ENCODE results near the gene TRAPPC2L.

Gene TRAPPC2L, protein sequence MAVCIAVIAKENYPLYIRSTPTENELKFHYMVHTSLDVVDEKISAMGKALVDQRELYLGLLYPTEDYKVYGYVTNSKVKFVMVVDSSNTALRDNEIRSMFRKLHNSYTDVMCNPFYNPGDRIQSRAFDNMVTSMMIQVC

DNA sequence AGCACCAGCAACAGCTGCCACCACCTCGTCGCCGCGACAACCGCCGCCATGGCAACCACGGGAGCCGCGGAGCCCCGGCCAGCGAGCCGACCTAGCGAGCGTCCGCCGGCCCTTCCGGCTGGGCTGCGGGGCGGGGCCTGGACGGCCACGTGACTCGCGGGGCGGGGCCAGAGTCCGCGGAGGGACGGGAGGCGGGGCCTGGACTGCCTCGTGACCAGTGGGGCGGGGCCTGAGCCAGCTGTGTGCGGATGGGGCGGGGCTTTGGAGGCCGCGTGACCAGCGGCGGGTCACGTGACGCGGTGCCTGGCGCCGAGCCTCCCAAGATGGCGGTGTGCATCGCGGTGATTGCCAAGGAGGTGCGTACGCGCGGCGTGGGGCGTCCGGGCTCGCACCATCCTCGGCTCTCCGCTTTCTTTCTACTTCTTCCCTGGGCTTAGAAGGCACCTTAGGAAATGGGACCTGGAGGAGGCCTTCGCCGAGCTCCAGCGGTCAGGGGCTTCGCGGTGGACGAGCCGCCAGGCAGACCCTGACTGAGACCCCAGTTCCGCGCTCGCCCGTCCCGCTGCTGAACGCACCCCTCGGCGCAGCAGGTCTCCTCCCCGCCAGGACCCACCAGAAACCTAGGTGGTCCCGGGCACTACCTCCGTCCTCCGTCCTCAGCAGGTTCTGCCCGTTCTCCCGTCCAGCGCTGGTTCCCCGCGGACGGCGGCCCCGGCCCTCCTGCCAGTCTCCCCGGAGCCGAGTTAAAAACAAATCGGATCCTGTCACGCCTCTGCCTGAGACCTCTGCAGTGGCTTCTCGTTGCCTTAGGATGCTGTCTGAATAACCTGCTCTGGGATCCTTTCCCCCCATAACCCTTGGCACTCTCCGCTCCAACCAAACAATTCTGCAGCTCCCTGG, at the start of gene TRAPPC2L, which contains the start of gene GALNS:
TRAPPC2L (plus strand) TSS at position 300 of the 900 bp plus-strand sequence; CDS start at position 324, 24 bp downstream.
GALNS (minus strand) TSS at position 120 of the 900 bp plus-strand sequence; CDS start at position 50, 70 bp downstream.
- H3K36me3 ChIP-seq (ENCODE audit: insufficient read depth, low read length), result peaks cover 10% of the 10 kb centered on the region; the same call in 1 of the 2 replicates
- H3K4me1 ChIP-seq (ENCODE audit: insufficient read depth, low read length), result peaks cover 4% of the 10 kb centered on the region
- H3K9ac ChIP-seq (ENCODE audit: low read depth, low read length), result peak within 1 kb of the TSS; percentile 60
- no peaks in the 10 kb centered on the region for H3K9me3 ChIP-seq (ENCODE audit: control insufficient read depth, insufficient read depth, low read length)

DNA sequence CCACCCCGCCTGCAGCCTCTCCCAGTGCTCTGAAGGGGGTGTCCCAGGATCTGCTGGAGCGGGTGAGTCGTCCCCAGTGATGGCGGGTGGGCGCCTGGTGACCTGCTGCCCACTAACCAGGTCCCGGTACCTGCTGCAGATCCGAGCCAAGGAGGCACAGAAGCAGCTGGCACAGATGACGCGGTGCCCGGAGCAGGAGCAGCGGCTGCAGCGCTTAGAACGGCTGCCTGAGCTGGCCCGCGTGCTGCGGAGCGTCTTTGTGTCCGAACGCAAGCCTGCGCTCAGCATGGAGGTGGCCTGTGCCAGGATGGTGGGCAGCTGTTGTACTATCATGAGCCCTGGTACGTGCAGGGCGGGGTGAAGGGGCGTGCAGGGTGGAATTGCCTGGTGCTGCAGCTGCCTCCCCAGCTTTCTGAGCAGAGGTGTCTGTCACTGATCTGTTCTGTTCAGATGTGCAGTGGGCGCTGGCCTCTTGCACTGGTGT, 49.7 kb upstream of the TRAPPC2L start:
- Histone ChIP-seq H3K9ac (ENCODE audit: low read depth, low read length) (no peak overlapping the region), H3K36me3 (ENCODE audit: insufficient read depth, low read length) (peaks cover 7% of the 10 kb centered on the region), H3K4me1 (ENCODE audit: insufficient read depth, low read length) (peaks cover 7% of the 10 kb centered on the region; the same call in 1 of the 2 replicates), H3K9me3 (ENCODE audit: control insufficient read depth, insufficient read depth, low read length) (no peaks in the 10 kb centered on the region)

DNA sequence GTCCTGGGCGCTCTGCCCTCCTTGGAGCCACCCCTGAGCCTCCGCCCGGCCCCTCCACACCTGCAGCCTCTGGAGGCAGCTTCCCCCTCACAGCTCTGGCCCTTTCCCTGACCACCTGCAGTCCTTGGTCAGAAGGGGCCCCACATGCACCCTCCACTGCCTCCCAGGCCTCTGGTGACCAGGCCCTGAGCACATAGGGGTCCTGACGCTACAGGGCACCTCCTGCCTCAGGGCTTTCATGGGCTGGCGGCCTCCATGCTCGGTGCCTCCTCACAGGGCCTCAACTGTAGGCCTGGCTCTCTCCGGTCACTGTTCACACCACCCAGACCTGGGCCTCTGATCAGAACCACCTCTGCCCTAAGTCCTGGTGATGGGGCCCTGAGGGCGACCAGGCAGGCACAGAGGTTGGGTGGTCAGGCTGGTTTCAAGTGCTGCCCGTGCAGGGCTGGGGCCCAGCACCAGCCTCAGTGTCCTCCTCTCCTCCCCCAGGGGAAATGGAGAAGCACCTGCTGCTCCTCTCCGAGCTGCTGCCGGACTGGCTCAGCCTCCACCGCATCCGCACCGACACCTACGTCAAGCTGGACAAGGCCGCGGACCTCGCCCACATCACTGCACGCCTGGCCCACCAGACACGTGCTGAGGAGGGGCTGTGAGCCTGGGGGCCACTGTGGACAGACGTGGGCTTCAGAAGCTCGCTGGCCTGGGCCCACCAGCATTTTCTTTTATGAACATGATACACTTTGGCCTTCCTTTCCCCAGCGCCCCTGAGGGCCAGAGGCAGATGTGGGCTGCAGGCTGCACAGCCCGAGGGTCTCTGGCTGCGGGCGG, 49.1 kb upstream of the TRAPPC2L start:
- peaks cover 7% of the 10 kb centered on the region; the same call in 1 of the 2 replicates for H3K4me1 ChIP-seq (ENCODE audit: insufficient read depth, low read length)
- no peak overlapping the region for H3K9ac ChIP-seq (ENCODE audit: low read depth, low read length)
- H3K36me3 ChIP-seq (ENCODE audit: insufficient read depth, low read length), result peaks cover 7% of the 10 kb centered on the region
- H3K9me3 ChIP-seq (ENCODE audit: control insufficient read depth, insufficient read depth, low read length), result no peaks in the 10 kb centered on the region

DNA sequence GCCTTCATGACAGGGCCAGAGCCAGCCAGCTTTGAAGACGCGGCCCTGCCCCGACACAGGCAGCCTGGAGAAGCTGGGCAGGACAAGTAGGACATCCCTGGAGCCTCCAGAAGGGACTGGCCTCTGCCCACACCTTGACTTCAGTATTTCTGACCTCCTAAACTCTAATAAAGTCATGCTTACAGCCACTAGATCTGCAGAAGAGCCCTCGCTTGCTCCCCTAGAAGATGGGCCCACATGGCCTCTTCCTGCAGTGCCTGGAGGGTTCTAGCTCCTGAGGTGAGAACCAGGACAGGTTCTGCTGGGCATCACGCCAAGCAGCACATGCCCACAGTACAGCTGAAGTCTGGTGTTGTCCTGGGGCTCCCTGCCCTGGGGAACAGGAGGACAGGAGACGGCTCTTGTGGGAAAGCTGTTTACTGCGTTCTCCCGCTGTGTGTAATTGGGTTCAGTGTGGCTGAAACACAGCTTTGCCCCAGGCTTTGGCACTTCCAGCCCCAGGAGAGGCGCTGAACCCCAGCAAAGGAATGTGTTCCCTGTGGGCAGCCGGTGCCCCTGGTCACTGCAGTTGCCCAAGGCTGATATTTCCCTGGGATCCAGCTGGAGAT, 47.8 kb upstream of the TRAPPC2L start:
- Histone ChIP-seq H3K9ac (ENCODE audit: low read depth, low read length) (no peak overlapping the region), H3K4me1 (ENCODE audit: insufficient read depth, low read length) (peaks cover 7% of the 10 kb centered on the region; the same call in 1 of the 2 replicates)

DNA sequence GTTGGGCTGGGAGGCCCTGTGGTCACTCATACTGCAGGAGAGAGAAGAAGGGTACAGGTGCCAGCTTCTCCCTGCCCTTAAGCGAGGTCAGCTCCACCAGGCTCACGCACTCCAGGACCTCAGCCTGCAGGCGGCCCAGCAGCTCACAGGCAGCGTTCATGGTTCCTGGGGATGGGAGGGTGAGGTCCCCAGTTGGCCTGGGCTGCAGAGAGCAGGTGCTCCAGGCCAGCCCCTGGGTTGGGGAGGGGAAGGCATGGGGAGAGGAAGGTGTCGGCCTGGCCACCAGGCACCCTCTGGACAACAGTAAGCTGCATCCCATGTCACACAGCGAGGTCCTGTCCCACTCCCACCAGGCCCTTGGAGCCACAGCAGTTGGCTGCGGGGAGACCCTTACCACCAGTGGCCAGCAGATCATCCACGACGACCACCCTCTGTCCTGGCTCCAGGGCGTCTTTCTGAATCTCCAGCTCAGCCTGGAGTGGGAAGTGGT, 47.2 kb upstream of the TRAPPC2L start:
- Histone ChIP-seq H3K36me3 (ENCODE audit: insufficient read depth, low read length) (peaks cover 7% of the 10 kb centered on the region), H3K9ac (ENCODE audit: low read depth, low read length) (no peak overlapping the region), H3K4me1 (ENCODE audit: insufficient read depth, low read length) (peaks cover 7% of the 10 kb centered on the region; the same call in 1 of the 2 replicates), H3K9me3 (ENCODE audit: control insufficient read depth, insufficient read depth, low read length) (no peaks in the 10 kb centered on the region)

More for the DNA sequence above, 47.8 kb upstream of the TRAPPC2L start:
- Histone ChIP-seq H3K36me3 (ENCODE audit: insufficient read depth, low read length) (peaks cover 7% of the 10 kb centered on the region), H3K9me3 (ENCODE audit: control insufficient read depth, insufficient read depth, low read length) (no peaks in the 10 kb centered on the region)

DNA sequence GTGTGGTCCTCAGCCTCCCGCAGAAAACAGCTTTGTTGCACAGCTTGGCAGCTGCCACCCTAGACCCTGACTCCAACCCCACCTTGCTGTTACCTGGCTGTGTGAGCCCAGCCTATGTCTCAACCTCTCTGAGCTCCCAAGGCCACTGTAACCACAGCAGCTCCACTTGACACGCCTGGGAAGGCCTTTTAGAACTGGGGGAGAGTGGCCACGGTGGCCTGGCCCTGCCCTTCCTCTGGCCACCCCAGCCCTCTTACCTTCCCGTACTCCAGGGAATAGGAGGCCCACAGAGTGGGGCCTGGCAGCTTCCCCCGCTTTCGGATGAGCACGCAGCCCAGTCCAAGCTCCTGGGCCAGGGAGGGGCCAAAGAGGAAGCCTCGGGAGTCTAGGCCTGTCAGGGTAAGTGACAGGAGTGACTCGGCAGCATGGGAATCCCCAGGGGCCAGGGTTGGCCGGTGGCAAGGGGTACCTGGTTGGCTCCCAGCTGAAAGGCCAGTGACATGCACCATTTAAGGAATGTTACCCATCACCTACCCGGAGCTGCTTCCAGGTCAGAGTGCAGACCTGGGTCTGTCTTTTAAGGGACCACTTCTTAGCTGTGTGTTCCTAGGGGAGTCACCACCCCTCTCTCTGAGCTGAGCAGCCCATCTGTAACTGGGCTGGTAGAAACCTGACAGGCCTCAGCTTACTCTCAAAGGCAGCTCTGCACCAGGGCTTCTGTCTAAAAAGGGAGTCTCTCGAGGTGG, 46.6 kb upstream of the TRAPPC2L start:
- Histone ChIP-seq H3K9ac (ENCODE audit: low read depth, low read length) (peak overlapping the region; percentile 86; the same call in 1 of the 2 replicates), H3K4me1 (ENCODE audit: insufficient read depth, low read length) (0 out of 2 replicates have a peak, but pooled peaks cover 7% of the 10 kb centered on the region), H3K36me3 (ENCODE audit: insufficient read depth, low read length) (peaks cover 7% of the 10 kb centered on the region), H3K9me3 (ENCODE audit: control insufficient read depth, insufficient read depth, low read length) (no peaks in the 10 kb centered on the region)

DNA sequence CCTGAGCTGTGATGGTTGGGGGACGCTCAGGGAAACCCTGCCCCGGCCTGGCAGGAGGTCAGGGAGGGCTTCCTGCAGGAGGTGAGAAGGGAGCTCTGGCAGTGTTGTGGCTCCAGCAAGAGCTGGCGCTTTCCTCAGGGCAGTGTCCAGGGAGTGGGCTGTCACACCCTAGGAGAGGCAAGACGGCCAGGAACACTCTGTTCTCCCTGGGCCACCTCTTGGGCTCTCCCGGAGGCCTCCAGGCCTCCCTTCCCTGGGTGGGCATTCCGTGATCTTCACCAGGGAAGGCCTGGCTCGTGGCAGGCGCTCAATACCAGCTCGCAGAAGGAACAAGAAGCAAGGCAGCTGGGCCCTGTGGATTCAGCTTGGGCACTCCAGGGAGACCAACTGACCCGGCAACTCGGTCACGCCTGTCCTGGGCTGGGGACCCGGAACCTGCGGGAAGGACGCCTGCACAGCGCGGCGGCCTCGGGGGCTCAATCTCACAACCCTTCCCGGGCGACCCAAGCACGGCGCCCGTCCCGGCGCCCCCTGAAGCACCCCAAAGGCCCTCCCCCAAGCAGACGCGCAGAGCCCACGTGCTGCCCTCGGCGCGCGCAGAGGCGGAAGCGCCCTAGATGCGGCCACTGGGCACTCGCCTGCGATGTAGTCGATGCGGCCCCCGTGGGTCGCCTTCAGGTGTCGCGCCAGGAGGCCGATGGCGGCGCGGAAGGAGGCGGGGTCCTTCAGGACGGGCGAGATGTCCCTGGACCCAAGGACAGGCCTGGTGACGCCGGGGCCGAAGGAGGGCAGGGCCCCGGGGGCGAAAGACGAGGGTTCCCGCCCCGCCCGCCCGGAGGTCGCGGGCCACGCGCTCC, 45.8 kb upstream of the TRAPPC2L start:
- H3K4me1 ChIP-seq (ENCODE audit: insufficient read depth, low read length), result 0 out of 2 replicates have a peak, but pooled peaks cover 7% of the 10 kb centered on the region

DNA sequence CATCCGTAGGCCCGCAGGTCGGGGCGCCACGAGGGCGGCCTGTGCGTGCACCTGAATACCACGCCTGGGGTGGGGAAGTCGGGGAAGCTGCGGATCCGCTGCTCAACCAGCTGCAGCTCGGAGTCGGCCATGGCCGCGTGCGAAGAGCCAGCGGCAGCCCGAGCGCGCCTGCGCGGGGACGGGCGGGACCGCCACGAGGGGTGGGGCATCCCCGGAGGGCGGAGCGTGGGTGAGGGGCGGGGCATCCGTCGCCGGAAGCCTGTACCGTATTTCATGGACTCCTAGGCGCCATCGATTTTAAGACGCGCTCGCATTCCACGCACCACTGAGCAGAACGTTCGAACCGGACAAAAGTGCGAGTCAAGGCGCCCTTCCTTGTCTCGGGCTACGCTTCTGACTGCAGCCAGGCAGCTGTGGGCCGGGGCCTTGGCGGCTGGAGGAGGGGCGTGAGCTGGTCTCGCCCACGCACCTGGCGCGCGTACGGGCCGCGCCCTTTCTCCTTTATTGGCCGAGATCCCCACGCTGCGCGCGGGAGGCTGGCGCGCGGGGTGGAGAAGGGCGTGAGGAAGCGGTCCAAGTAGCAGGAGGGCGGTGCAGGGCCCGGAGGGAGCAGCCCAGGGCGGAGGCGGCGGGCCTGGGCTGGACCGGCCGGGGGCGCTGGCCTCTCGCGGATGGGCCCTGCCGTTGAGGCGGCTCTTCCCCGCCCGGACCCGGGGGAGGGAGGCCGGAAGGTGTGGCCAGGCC, 45.0 kb upstream of the TRAPPC2L start, which contains the start of gene APRT:
APRT (minus strand) TSS at position 160 of the 744 bp plus-strand sequence; CDS start at position 131, 29 bp downstream.
- H3K9ac ChIP-seq (ENCODE audit: low read depth, low read length), result peak within 1 kb of the TSS; percentile 86
- no peaks in the 10 kb centered on the region for H3K9me3 ChIP-seq (ENCODE audit: control insufficient read depth, insufficient read depth, low read length)
- 0 out of 2 replicates have a peak, but pooled peaks cover 7% of the 10 kb centered on the region for H3K4me1 ChIP-seq (ENCODE audit: insufficient read depth, low read length)
- no peaks in the 10 kb centered on the region for H3K36me3 ChIP-seq (ENCODE audit: insufficient read depth, low read length)

More for the DNA sequence above, 45.8 kb upstream of the TRAPPC2L start:
- H3K9me3 ChIP-seq (ENCODE audit: control insufficient read depth, insufficient read depth, low read length), result no peaks in the 10 kb centered on the region
- H3K36me3 ChIP-seq (ENCODE audit: insufficient read depth, low read length), result peaks cover 2% of the 10 kb centered on the region
- H3K9ac ChIP-seq (ENCODE audit: low read depth, low read length), result peak overlapping the region; percentile 86

DNA sequence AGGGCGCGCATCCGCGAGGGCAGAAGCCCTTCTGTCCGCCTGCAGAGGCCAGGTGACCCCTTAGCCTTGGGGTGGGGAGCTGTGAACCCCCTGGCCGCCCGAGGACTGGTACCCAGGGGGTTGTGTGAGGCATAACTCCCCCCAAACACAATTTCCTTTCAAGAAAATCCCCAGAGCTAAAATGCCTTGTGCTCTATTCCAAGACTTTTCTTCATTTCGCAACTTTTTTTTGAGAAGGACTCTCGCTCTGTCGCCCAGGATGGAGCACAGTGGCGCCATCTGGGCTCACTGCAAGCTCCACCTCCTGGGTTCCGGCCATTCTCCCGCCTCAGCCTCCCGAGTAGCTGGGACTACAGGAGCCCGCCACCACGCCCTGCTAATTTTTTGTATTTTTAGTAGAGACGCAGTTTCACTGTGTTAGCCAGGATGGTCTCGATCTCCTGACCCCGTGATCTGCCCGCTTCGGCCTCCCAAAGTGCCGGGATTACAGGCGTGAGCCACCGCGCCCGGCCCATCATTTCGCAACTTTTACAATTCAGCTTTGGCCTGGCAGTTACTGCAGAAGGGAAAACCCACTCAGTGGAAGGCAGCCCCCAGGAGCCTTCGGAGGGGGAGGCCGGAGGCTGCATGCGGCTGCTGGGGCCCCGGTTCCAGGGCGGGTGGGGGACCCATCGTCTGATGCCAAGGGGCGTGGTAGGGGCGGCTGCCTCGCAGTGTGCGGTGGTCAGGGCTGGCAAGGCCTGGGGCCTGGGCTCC, 44.2 kb upstream of the TRAPPC2L start:
- H3K9ac ChIP-seq (ENCODE audit: low read depth, low read length), result peak overlapping the region; percentile 86
- no peaks in the 10 kb centered on the region for H3K36me3 ChIP-seq (ENCODE audit: insufficient read depth, low read length)
- no peaks in the 10 kb centered on the region for H3K9me3 ChIP-seq (ENCODE audit: control insufficient read depth, insufficient read depth, low read length)
- 0 out of 2 replicates have a peak, but pooled peaks cover 7% of the 10 kb centered on the region for H3K4me1 ChIP-seq (ENCODE audit: insufficient read depth, low read length)

DNA sequence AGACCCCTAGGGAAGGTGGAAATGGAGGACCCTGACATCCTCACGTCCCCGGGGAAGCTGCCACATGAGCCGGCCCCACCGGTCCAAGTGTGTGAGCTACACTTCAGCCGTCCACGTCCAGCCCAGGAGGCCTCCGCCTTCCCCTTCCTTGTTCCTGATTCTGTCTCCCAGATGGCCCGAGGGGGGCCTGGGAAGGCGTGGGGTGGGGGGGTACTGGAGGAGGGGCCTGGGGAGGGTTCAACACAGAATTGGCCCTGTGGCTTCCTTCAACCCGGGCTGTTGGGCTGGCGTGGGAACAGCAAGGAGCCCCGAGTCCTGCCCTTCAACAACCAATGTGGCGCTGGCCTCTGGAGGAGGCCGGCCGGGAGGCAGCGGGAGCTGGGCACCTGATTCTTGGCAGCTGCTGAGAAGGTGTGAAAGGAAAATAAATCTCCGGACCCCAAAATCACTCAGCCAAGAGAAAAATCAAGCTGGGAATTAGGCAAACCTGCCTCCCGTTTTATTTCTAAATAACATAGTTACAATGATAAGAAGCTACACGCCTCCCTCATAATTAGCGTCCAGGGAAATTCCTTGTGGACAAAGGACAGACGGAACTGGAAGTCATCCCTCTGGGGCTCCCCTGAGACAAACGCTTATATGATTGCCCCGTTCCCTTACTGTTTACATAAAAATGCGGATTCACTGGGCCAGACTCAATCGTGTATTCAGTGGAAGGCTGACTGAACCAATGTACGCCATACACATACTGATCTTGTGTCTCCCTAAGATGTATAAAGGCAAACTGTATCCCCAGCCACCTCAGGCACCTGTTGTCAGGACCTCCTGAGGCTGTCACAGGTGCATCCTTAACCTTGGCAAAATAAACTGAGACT, 43.4 kb upstream of the TRAPPC2L start:
- H3K36me3 ChIP-seq (ENCODE audit: insufficient read depth, low read length), result no peaks in the 10 kb centered on the region
- no peak overlapping the region for H3K9ac ChIP-seq (ENCODE audit: low read depth, low read length)
- no peaks in the 10 kb centered on the region for H3K9me3 ChIP-seq (ENCODE audit: control insufficient read depth, insufficient read depth, low read length)
- H3K4me1 ChIP-seq (ENCODE audit: insufficient read depth, low read length), result peaks cover 7% of the 10 kb centered on the region; the same call in 1 of the 2 replicates

Measured in ES-I3 (cell line).